HG02678 (cell line): ENCODE data around the gene TCTN1.
A peak's percentile ranks its signal among the peaks of the same experiment; 100 is the strongest.
"Not testable (repeated sequence)": the region's sequence is repeated elsewhere in the genome, so short reads cannot be mapped to it uniquely, and the experiment has no call there.

Source experiments
- ATAC-seq: cut with Tn5 transposase; IDR thresholded peaks from one replicate; pipeline ENCODE4 v1.9.1; 2021; ENCODE audit warnings: mild to moderate bottlenecking, moderate library complexity; ENCODE audit not compliant: unreplicated experiment

Gene TCTN1

GRCh38 chr12:110637869-110638441 lies 24.0 kb downstream of the TCTN1 start:
- no peak for ATAC-seq

- no peak for ATAC-seq
These were observed 24.9 kb downstream of the TCTN1 start for GRCh38 chr12:110638796-110639195.

GRCh38 chr12:110639336-110640141 lies 25.6 kb downstream of the TCTN1 start:
- ATAC-seq: no peak

- no peak for ATAC-seq
These were observed 26.5 kb downstream of the TCTN1 start for GRCh38 chr12:110640275-110641025.

- ATAC-seq: no peak
These were observed 27.6 kb downstream of the TCTN1 start for GRCh38 chr12:110641521-110641920.

GRCh38 chr12:110647631-110648040 lies 33.7 kb downstream of the TCTN1 start:
- peak; percentile 81 for ATAC-seq

- ATAC-seq: no peak
These were observed 35.5 kb downstream of the TCTN1 start for GRCh38 chr12:110649341-110649847.

GRCh38 chr12:110654238-110654637 lies 40.3 kb downstream of the TCTN1 start:
- ATAC-seq: not testable (repeated sequence)

- no peak for ATAC-seq
These were observed 42.2 kb downstream of the TCTN1 start for GRCh38 chr12:110656071-110656655.

- ATAC-seq: no peak
These were observed 43.8 kb downstream of the TCTN1 start for GRCh38 chr12:110657747-110658146.

- no peak for ATAC-seq
These were observed 44.3 kb downstream of the TCTN1 start for GRCh38 chr12:110658242-110658641.

- no peak for ATAC-seq
These were observed 44.9 kb downstream of the TCTN1 start for GRCh38 chr12:110658878-110659277.

- peak; percentile 91 for ATAC-seq
These were observed 47.5 kb downstream of the TCTN1 start for GRCh38 chr12:110661337-110661972.

GRCh38 chr12:110666892-110667291 lies 53.0 kb downstream of the TCTN1 start:
- no peak for ATAC-seq

- ATAC-seq: no peak
These were observed 53.7 kb downstream of the TCTN1 start for GRCh38 chr12:110667671-110668070.

GRCh38 chr12:110668480-110669192 lies 54.7 kb downstream of the TCTN1 start:
- peak; percentile 9 for ATAC-seq

- peak; percentile 26 for ATAC-seq
These were observed 55.2 kb downstream of the TCTN1 start for GRCh38 chr12:110669193-110669502.

GRCh38 chr12:110670161-110670701 lies 56.3 kb downstream of the TCTN1 start:
- peak; percentile 48 for ATAC-seq

GRCh38 chr12:110676171-110676570 lies 62.2 kb downstream of the TCTN1 start:
- ATAC-seq: no peak
